NCI-H1105 treated with DMSO at 0.1 percent for 48 hours (cell line): ENCODE data around the gene PSTK.

Source experiments
- DNase-seq: peaks from one replicate; lab custom pipeline; 2025; lab: John Stamatoyannopoulos, UW

Gene PSTK

GRCh38 chr10:122980209-122981065 lies at the start of gene PSTK:
Gene PSTK (plus strand): TSS chr10:122980401. CDS start chr10:122980480, 79 bp downstream.
- DNase-seq, result peak; percentile 74

DNA sequence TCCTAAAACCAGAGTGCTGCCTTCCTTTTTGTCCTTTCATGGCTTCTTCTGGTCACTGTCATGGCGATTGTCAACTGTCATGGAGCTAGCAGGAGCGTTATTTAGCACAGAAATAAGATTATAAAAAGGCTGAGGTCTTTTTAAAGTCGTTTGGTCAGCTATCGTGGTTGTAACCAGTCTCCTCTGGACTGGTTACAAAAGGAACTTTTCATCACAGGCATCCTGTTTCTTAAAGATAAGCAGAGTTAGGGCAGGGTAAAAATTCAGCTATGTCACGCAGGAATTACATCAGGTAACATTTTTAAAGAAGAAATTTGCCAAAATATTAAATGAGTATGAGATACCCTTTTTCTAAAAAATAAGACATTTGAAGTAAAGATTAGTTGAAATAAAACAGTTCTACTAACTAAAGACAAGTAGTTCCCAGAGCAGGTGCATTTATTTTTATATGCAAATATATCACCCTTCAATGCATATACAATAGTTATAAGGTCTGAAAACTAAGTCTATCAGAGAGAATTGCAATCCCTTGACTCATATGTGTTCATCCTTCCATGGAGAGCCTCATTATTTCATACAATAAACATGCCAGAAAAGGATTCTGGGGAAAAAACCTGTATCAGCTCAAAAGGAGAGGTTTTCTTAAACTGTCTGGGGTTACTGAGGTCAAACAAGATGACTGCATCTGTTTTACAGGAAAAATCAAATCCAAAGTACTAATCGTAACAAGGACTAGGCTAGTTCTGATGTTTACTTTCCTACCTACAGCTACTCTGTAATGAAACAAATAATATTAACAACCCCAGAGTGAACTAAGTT lies 48.9 kb upstream of the PSTK start:
- no peak for DNase-seq

DNA sequence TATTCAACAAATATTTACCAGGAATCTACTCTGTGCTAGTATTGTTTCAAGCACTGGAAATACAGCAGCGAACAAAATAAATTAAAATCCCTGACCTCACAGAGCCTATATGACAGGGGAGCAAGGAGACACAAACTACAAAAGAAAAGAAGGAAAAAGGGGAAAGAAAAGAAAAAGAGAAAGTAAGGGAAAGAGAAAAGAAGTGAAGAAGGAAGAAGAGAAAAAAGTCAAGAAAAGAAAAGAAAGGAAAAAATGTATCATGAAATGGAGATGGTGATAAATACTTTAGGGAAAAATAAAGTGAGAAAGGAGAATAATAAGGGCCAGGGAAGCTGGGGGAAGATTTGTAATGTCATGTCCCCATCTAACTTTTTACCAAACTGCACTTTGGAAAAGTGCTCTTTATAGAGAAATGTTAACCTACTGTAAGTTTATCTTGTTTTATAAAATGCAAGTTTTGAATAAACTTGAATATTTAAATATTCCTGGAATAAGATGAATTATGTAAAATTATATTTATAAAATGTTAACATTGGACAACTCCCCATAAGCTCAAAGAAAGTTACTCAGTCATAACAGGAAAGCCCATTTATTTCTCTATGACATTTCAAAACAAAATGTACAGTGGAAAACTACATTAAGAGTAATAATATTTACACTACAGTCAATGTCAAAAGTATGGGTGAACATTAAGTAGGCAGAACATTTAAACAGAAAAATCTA lies 40.9 kb upstream of the PSTK start:
- no peak for DNase-seq

DNA sequence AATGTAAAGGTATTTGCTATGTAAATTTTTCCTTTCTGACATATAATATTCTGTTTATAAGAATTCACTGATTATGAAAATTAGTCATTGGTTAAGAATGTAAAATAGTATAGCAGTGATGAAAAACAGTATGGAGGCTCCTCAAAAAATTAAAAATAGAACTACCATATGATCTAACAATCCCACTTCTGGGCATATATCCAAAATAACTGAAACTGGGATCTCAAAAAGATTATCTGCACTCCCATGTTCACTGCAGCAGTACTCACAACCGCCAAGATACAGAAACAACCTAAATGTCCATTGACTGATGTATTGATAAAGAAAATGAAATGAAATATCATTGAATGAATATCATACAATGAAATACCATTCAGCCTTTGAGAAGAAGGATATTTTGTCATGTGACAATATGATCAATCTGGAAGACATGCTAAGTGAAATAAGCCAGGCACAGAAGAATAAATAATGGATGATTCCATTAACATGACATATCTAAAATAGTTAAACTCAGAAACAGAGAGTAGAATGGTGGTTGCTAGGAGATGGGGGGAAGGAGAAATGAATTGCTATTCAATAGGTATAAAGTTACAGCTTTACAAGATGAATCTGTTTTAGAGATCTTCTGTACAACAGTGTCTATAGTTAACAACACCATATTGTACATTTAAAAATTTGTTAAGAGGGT lies 40.2 kb upstream of the PSTK start:
- DNase-seq, result no peak

- no peak for DNase-seq
These were observed 30.9 kb upstream of the PSTK start for GRCh38 chr10:122949296-122949695.

GRCh38 chr10:122953902-122954730 lies 26.1 kb upstream of the PSTK start, which contains the start of gene C10orf88:
Gene C10orf88 (minus strand): TSS chr10:122954227. CDS start chr10:122954178, 49 bp downstream.
- DNase-seq, result peak; percentile 93

GRCh38 chr10:122954731-122955050 lies 25.5 kb upstream of the PSTK start:
- DNase-seq, result no peak

DNA sequence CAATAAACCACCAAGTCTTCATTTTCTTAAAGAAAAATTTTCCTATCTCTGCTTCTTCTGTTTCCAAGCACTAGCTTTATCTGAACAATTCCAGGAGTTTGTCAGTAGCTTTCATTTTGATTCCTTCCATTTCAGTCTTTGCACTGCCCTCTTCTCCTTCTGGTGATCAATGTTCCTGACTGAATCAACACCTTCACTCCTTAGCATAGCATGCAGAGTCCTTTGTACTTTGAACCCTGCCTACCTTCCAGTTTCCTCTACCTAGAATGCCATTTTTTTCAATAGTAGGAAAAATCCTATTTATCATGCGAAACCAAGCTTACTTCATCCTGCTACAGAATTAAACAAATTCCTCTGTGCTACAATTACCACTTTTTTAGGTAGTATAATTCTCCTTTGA lies 24.3 kb upstream of the PSTK start:
- DNase-seq, result no peak

DNA sequence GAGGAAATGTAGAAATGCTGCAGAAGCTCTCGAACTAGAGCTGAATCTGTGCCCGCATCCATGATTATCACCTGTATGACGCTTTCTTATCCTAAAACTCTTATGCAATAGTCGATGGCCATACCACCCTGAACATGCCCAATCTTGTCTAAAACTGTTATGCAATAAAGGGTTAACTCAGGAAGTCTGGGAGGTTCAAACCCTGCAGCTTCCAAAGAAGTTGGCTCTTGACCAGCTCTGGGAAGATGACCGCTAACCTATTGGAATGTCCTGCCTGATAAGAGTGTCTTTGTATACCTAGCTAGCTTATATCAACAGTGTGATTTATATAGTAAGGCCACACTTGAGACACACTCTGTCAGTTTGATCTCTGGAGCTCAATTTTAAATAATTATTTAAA lies 22.7 kb upstream of the PSTK start:
- no peak for DNase-seq

DNA sequence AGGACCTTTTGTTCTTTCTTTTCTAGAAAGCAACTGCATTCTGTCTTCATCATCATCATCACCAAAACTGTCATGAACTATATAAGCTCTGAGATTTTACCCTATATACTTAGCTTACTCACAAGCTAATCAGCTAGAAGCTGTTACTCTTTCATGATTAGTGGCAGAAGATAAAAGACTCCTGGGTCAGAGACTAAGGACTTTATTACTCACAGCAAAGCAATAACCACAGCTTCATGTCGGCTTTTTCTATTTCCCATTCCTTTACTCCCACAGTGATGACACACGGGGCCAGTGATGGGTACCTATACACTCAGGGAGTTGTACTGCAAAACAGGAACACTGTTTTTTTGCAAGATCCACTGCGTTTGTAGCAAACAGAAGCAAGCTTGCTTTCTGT lies 17.8 kb upstream of the PSTK start:
- DNase-seq, result no peak

GRCh38 chr10:122966879-122967278 lies 13.3 kb upstream of the PSTK start:
- DNase-seq, result no peak

- DNase-seq, result no peak
These were observed 11.5 kb upstream of the PSTK start for GRCh38 chr10:122968698-122969097.

DNA sequence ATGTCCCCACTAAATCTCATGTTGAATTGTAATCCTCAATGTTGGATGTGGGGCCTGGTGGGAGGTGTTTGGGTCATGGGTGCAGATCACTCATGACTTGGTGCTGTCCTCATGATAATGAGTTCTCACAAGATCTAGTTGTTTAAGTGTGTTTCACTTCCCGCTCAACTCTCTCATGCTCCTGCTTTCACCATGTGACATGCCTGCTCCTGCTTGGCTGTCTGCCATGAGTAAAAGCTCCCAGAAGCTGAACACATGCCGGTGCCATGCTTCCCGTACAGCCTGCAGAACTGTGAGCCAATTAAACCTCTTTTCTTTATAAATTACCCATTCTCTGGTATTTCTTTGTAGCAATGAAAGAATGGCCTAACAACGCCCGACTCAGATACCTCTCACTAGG lies 6.2 kb upstream of the PSTK start:
- DNase-seq, result no peak

- DNase-seq, result no peak
These were observed 5.6 kb upstream of the PSTK start for GRCh38 chr10:122974543-122975064.

- DNase-seq, result no peak
These were observed 864 bp downstream of the PSTK start for GRCh38 chr10:122981066-122981464.

DNA sequence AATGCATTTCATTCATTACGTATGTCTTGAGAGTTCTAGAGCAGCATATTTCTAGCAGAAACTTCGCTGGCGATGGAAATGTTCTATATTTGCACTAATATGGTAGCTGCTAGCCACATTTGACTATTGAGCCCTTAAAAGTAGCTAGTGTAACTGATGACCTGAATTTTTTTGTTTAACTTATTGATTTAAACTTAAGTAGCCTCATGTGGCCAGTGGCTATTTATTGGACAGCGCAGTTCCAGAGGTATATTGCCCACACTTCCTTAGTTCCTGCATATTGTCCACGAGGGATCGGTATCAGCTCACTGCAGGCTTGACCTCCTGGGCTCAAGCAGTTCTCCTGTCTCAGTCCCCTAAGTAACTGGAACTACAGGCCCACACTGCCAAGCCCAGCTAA lies 3.7 kb downstream of the PSTK start:
- DNase-seq, result no peak

DNA sequence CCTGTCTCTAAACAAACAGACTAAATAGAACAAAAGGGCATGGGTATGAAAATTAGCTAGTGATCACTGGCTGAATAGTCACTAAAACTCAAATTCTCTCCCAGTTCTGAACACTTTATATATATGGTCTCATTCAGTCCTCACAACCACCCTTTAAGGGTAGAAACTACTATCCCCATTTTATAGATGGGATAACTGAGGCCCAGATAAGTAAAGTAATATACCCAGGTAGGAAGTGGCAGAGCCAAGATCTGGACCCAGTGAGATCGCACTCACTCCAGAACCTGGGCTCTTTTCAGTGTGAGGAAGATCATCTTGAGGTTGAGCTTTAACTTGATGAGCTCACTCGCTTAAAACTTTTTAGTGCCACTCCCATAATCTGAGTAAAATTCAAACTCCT lies 4.5 kb downstream of the PSTK start:
- no peak for DNase-seq

GRCh38 chr10:122986335-122986734 lies 6.1 kb downstream of the PSTK start:
- no peak for DNase-seq

DNA sequence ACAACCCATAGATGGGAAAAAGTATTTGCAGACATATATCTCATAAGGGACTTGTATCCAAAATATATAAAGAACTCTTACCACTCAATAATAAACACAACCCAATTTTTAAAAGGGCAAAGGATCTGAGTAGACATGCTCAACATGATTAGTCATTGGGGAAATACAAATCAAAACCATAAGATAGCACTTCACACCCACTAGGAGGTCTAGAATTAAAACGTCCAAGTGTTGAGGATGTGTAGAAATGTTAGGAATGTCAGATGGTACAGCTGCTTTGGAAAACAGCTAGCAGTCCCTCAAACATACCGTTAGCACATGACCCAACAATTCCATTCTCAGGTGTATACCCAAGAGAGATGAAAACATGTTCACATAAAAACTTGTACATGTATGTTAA lies 8.3 kb downstream of the PSTK start:
- DNase-seq, result no peak

GRCh38 chr10:122990278-122990677 lies 10.1 kb downstream of the PSTK start:
- DNase-seq, result no peak
